Neural cell (in vitro differentiated cells): ENCODE measurements around the gene SLC10A3. TPM values are rescaled to one million over a fixed set of nuclear protein-coding genes. Genes with fewer than 3 reads are reported as not detected.

Source experiments
- H2AFZ ChIP-seq: fragments of 200-600, 300-800 bp; sonication (generic), shearing (Covaris generic); 2 replicates; pipeline ENCODE4 v1.6.0; 2014; ENCODE audit warnings: low read depth, mild to moderate bottlenecking, antibody characterized with exemption, low read length, moderate library complexity
- H3F3A ChIP-seq: fragments of 200-600 bp; shearing (Covaris generic); 2 replicates; pipeline ENCODE4 v1.6.1; 2016; ENCODE audit warnings: mild to moderate bottlenecking, moderate library complexity, mixed read lengths, antibody characterized with exemption, low read length; ENCODE audit not compliant: insufficient read depth, poor library complexity, severe bottlenecking
- H3K27ac ChIP-seq: fragments of 200-600, 300-800 bp; sonication (generic), shearing (Covaris generic); 2 replicates; pipeline ENCODE4 v1.5.1; 2014; ENCODE audit warnings: mild to moderate bottlenecking, low read length, moderate library complexity
- H3K27me3 ChIP-seq: fragments of 300-800, 200-600 bp; sonication (generic), shearing (Covaris generic); 2 replicates; pipeline ENCODE4 v1.6.0; 2014; ENCODE audit warnings: mild to moderate bottlenecking, low read depth, low read length, moderate library complexity; ENCODE audit not compliant: insufficient read depth
- H3K36me3 ChIP-seq: fragments of 300-800, 200-600 bp; sonication (generic), shearing (Covaris generic); 2 replicates; pipeline ENCODE4 v1.5.1; 2014; ENCODE audit warnings: mild to moderate bottlenecking, antibody characterized with exemption, low read length, moderate library complexity; ENCODE audit not compliant: insufficient read depth
- H3K4me2 ChIP-seq: fragments of 300-800, 200-600 bp; sonication (generic), shearing (Covaris generic); 2 replicates; pipeline ENCODE4 v1.6.0; 2014; ENCODE audit warnings: mild to moderate bottlenecking, low read length
- H3K4me3 ChIP-seq: fragments of 300-800, 200-600 bp; sonication (generic), shearing (Covaris generic); 2 replicates; pipeline ENCODE4 v1.5.1; 2014; ENCODE audit warnings: mild to moderate bottlenecking, low read length, moderate library complexity
- H3K79me2 ChIP-seq: fragments of 200-600 bp; shearing (Covaris generic); replicated peaks from 2 replicates; pipeline ENCODE4 v1.6.0; 2014; ENCODE audit warnings: mild to moderate bottlenecking, low read length, moderate library complexity; ENCODE audit not compliant: insufficient read depth
- H3K9ac ChIP-seq: fragments of 300-800, 200-600 bp; sonication (generic), shearing (Covaris generic); 2 replicates; pipeline ENCODE4 v1.6.1; 2016; ENCODE audit warnings: mild to moderate bottlenecking, low read length, mixed read lengths
- H3K9me2 ChIP-seq: fragments of 200-600 bp; shearing (Covaris generic); 2 replicates; pipeline ENCODE4 v1.6.1; 2016; ENCODE audit warnings: mild to moderate bottlenecking, low read length, mixed read lengths; ENCODE audit not compliant: insufficient read depth
- H3K9me3 ChIP-seq: fragments of 200-600, 300-800 bp; sonication (generic), shearing (Covaris generic); 2 replicates; pipeline ENCODE4 v1.6.1; 2016; ENCODE audit warnings: mild to moderate bottlenecking, mixed run types, low read length, moderate library complexity, mixed read lengths
- H4K20me1 ChIP-seq: fragments of 200-600 bp; shearing (Covaris generic); 2 replicates; pipeline ENCODE4 v1.6.1; 2016; ENCODE audit warnings: mild to moderate bottlenecking, mixed run types; ENCODE audit not compliant: insufficient read depth
- CTCF ChIP-seq: fragments of 450-650 bp; IDR thresholded peaks from 2 replicates; pipeline ENCODE4 v1.5.1; 2014; ENCODE audit warnings: antibody characterized with exemption, mild to moderate bottlenecking, moderate library complexity; ENCODE audit not compliant: poor library complexity, severe bottlenecking
- EP300 ChIP-seq: fragments of 450-650 bp; conservative IDR thresholded peaks from 2 replicates; pipeline ENCODE4 v1.6.1; 2014; ENCODE audit warnings: antibody characterized with exemption, mild to moderate bottlenecking, moderate library complexity; ENCODE audit not compliant: poor library complexity, severe bottlenecking
- EZH2 ChIP-seq: fragments of 200-600, 300-800 bp; shearing (Covaris generic), sonication (generic); IDR thresholded peaks from 2 replicates; pipeline ENCODE4 v1.6.1; 2014; ENCODE audit warnings: antibody characterized with exemption, low read length, borderline replicate concordance, mild to moderate bottlenecking; ENCODE audit not compliant: insufficient read depth, poor library complexity, severe bottlenecking
- MXI1 ChIP-seq: fragments of 450-650 bp; conservative IDR thresholded peaks from 2 replicates; pipeline ENCODE4 v1.6.1; 2014; ENCODE audit warnings: antibody characterized with exemption, mild to moderate bottlenecking; ENCODE audit not compliant: poor library complexity, severe bottlenecking
- POLR2AphosphoS5 ChIP-seq: IDR thresholded peaks from 2 replicates; pipeline ENCODE4 v1.6.1; 2012
- RAD21 ChIP-seq: fragments of 450-650 bp; conservative IDR thresholded peaks from 2 replicates; pipeline ENCODE4 v1.6.1; 2014; ENCODE audit warnings: antibody characterized with exemption, mild to moderate bottlenecking, moderate library complexity
- REST ChIP-seq: IDR thresholded peaks from 2 replicates; pipeline ENCODE4 v1.6.1; 2012; ENCODE audit warnings: borderline replicate concordance
- SMC3 ChIP-seq: fragments of 450-650 bp; conservative IDR thresholded peaks from 2 replicates; pipeline ENCODE4 v1.6.1; 2014; ENCODE audit warnings: antibody characterized with exemption, mild to moderate bottlenecking, moderate library complexity; ENCODE audit not compliant: poor library complexity
- TAF1 ChIP-seq: IDR thresholded peaks from 2 replicates; pipeline ENCODE4 v1.6.1; 2012; ENCODE audit warnings: low read depth
- polyA plus RNA-seq: library from polyadenylated mRNA; depleted of rRNA; stranded (reverse); fragments of >200 nt; gene quantifications from 2 replicates; pipeline ENCODE4 v1.2.3, GENCODE V29; 2014

Gene SLC10A3
- polyA plus RNA-seq, 1 donor from 2014 or later: 2.7 TPM

- Histone ChIP-seq H4K20me1 (no peaks in the 10 kb centered on the region), H3K36me3 (no peaks in the 10 kb centered on the region)
These were observed 25.5 kb downstream of the SLC10A3 start for GRCh38 chrX:154464806-154465365.

GRCh38 chrX:154463611-154464220 lies 26.7 kb downstream of the SLC10A3 start:
- no peak overlapping the region for H3K4me3 ChIP-seq
- no peak overlapping the region for H3K9ac ChIP-seq
- no peaks in the 10 kb centered on the region for H3K27me3 ChIP-seq
- no peaks in the 10 kb centered on the region for H3F3A ChIP-seq
- H3K4me2 ChIP-seq: no peak overlapping the region
- H3K79me2 ChIP-seq: peaks cover 13% of the 10 kb centered on the region
- H3K9me2 ChIP-seq: no peaks in the 10 kb centered on the region
- H2AFZ ChIP-seq: no peak overlapping the region
- H3K9me3 ChIP-seq: no peaks in the 10 kb centered on the region
- no peak for TF ChIP-seq EZH2
- TF ChIP-seq TAF1: no peak
- no peak for TF ChIP-seq RAD21
- TF ChIP-seq SMC3: no peak
- no peak for TF ChIP-seq EP300
- no peaks in the 10 kb centered on the region for H3K36me3 ChIP-seq
- H4K20me1 ChIP-seq: no peaks in the 10 kb centered on the region
- H3K27ac ChIP-seq: no peak overlapping the region

More at GRCh38 chrX:154464806-154465365, 25.5 kb downstream of the SLC10A3 start:
- TF ChIP-seq SMC3: no peak
- TF ChIP-seq EP300: no peak
- TF ChIP-seq REST: no peak
- TF ChIP-seq POLR2AphosphoS5: no peak
- TF ChIP-seq EZH2: no peak
- no peak for TF ChIP-seq RAD21
- TF ChIP-seq CTCF: no peak
- TF ChIP-seq TAF1: no peak
- no peak for TF ChIP-seq MXI1
- Histone ChIP-seq H3K27ac (no peak overlapping the region), H3K4me2 (no peak overlapping the region), H3K79me2 (peaks cover 5% of the 10 kb centered on the region), H3K9ac (no peak overlapping the region), H3K9me3 (no peaks in the 10 kb centered on the region), H3K9me2 (no peaks in the 10 kb centered on the region), H3F3A (no peaks in the 10 kb centered on the region), H2AFZ (no peak overlapping the region), H3K4me3 (no peak overlapping the region), H3K27me3 (no peaks in the 10 kb centered on the region)
